ENCODE results near the gene TBX2.

Gene TBX2

DNA sequence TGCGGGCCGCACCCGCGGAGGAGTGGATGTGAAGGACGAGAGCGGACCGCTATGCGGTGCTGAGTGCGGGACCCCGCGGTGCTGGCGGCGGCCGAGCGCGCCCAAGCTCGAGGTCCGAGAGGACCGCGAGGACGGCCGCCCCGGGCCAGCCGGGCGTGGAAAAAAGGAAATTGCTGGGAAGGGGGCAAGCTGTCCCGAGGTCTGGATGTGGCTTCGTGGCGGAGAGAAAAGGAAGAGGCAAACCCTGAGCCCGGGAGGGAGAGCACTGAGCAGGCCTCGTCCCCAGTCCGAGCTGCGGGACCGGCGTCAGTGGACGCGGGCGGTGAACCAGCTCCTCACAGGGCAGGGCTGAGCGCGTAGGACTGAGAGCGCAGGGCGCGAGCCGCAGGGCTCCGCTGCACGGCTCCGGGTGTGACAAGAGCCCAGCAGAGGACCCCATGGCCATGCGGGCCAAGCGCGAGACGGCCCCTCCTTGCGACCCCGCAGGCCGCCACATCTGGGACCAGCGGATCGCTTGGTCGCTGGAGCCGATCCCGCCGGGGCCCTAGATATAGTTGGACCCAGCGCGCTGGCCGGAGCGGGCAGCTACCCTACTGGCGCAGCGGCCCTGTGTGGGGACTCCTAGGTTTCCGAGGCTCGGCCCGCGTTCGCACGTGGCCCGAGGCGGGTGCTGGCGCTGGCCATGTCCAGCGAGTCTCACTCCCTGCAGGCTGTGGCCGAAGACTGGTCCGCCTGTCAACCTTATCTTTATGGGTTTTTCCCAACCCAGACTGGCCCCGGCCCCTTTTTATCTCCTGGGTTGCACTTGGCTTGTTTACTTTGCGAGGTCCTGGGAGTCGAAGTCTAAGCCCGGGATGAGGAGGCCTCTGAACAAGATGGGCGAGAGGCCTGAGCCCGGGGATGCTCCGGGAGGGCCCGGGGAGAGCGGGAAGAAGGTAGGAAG lies 55.0 kb downstream of the TBX2 start:
- H3K4me3 ChIP-seq (ENCODE audit: low read length), result no peak overlapping the region

DNA sequence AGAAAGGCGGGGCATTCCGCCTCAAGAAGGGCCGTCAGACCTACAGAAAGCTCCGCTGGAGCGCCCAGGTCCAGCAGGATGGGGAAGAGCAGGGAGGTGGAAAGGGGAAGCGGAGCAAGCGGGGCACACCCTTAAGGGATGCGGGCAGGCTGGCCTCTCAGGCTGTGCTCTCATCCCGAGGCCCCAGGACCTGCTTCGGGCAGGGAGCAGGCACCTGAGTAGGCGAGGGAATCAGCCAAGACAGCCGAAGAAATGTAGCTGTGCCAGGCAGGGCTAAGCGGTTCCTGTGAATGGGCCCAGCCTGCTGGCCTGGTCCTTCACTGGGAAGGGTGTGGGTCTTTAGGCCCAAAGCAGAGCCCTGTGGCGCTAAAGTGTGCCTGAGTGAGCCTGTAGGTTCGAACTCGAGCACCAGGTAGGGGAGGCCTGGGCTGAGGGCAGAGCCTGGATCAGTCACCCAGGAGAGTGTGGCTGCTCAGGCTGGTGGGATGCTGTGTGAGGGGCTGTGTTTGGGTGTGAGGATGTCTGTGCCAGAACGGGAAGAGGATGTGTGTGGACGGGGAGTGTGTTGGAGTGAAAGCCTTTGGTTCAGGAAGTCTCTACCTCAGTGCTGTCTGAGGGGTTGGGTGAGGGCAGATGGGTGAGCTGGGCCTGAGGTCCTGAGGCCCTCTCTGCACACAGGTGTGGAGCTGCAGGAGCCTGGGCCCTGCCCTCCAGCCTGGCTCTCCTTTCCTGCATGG lies 55.8 kb downstream of the TBX2 start:
- no peak for DNase-seq (ENCODE audit: low read depth)
- TF ChIP-seq, protein P1, sequence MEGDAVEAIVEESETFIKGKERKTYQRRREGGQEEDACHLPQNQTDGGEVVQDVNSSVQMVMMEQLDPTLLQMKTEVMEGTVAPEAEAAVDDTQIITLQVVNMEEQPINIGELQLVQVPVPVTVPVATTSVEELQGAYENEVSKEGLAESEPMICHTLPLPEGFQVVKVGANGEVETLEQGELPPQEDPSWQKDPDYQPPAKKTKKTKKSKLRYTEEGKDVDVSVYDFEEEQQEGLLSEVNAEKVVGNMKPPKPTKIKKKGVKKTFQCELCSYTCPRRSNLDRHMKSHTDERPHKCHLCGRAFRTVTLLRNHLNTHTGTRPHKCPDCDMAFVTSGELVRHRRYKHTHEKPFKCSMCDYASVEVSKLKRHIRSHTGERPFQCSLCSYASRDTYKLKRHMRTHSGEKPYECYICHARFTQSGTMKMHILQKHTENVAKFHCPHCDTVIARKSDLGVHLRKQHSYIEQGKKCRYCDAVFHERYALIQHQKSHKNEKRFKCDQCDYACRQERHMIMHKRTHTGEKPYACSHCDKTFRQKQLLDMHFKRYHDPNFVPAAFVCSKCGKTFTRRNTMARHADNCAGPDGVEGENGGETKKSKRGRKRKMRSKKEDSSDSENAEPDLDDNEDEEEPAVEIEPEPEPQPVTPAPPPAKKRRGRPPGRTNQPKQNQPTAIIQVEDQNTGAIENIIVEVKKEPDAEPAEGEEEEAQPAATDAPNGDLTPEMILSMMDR (conservative IDR thresholded peaks at IDR 0.05; ENCODE audit: low read length), result no peak
- no peak overlapping the region for H3K4me3 ChIP-seq (ENCODE audit: low read length)

More for the DNA sequence above, 55.0 kb downstream of the TBX2 start:
- TF ChIP-seq, protein P1 (conservative IDR thresholded peaks at IDR 0.05; ENCODE audit: low read length), result no peak
- DNase-seq (ENCODE audit: low read depth), result no peak

DNA sequence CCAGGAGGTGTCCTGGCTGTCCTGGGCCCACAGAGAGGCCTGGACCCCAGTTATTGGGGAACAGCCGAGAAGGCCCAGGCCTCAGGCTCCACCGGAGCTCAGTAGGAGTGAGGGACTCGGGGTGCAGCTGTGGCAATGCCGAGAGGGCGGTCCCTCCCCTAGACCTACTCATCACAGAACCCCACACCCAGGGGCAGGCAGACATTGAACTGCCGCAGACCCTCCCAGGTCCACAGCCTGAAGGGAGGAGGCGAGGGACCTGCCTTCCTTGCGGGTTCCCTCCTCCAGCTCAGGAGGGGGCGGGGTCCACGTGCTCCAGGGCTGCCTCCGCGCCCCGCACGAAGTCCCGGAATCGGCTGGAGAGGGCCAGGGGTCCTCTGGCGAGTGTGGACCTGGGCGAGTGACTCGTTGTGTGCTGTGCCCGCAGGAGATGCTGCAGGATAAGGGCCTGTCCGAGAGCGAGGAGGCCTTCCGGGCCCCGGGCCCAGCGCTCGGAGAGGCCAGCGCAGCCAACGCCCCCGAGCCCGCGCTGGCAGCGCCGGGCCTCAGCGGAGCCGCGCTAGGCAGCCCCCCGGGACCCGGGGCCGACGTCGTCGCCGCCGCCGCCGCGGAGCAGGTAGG lies 56.5 kb downstream of the TBX2 start:
- H3K4me3 ChIP-seq (ENCODE audit: low read length), result no peak overlapping the region
- TF ChIP-seq, protein P1 (conservative IDR thresholded peaks at IDR 0.05; ENCODE audit: low read length), result no peak
- DNase-seq (ENCODE audit: low read depth), result no peak

DNA sequence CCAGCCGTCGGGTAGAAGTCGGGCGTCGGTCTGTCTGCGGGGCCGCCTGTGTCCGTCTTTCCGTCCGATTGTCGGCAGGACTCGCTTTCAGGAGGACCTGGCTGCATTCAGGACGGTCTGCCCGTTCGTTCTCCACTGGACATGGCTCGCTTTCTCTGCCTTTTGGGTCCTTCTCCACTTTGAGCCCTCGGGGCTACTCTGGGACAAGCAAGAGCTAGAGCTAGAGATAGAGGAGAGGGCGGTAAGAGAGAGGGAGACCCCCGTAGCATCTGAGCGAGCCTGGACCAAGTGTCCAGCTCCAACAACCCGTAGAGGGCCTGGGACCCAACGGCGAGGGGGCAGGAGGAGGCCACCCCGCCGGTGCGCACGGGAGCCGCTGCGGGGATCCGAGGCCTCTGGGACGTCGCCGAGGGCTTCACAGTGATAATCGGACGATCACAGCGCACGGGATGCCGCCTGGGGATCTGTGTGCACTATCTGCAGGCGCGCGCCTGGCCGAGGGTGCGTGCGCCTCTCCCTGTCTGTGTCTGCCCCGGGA lies 57.1 kb downstream of the TBX2 start:
- TF ChIP-seq, protein P1 (conservative IDR thresholded peaks at IDR 0.05; ENCODE audit: low read length), result no peak
- DNase-seq (ENCODE audit: low read depth), result no peak
- H3K4me3 ChIP-seq (ENCODE audit: low read length), result no peak overlapping the region

DNA sequence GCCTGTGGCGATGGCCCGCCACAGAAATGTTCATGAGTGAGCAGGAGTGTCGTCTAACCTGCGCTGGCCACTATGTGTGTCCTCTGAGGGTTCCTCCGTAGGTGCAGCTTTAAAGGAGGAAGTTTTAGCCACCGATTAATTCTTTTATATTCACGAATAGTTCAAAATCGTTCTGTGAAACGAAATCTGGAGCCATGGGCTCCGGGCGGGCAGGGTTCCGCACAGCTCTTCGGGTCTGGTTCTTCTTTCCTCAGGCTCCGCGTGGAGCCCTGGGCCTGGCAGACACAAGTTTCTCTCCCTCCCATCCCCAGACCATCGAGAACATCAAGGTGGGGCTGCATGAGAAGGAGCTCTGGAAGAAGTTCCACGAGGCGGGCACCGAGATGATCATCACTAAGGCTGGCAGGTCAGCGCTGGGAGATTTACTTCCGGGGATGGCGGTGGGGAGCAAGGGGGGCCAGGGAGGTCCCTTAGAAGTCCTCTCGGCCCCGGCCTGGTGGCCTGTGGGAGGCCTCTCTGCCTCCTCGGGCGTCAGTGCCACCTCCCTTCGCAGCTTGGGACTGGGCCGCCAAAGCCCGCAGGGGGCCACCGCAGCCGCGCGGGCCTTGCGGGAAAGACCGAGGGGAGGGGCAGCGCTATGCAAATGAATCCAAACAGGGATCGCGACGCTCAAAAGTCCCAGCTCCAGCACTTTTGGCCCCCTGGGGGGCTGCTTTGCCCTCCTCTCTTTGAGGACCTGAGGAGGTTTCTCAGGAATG lies 57.8 kb downstream of the TBX2 start:
- DNase-seq (ENCODE audit: low read depth), result no peak
- TF ChIP-seq, protein P1 (conservative IDR thresholded peaks at IDR 0.05; ENCODE audit: low read length), result no peak
- H3K4me3 ChIP-seq (ENCODE audit: low read length), result no peak overlapping the region

DNA sequence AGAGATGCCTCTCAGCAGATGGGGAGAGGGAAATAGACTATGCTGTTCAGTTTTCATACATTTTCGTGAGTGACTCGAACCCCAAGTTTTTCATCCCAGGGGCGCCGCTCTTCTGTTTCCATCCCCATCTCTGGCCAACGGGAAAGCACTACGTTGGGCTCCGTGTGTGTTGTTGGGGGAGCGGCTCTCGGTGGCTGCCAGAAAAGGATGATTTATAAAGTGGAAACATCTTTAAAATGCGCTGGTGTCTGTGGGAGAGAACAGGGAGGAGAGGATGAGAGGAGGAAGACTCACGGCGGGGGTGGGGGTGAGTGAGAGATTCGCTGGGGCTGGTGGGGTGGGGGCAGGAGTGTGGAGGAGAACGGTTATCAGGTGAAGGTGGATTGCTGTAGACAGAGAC lies 58.4 kb downstream of the TBX2 start:
- TF ChIP-seq, protein P1 (conservative IDR thresholded peaks at IDR 0.05; ENCODE audit: low read length), result no peak
- DNase-seq (ENCODE audit: low read depth), result no peak
- H3K4me3 ChIP-seq (ENCODE audit: low read length), result no peak overlapping the region

Measured in AG10803 (cell line).